WTC11 (cell line): ENCODE measurements around the gene WFS1. TPM values are rescaled to one million over a fixed set of nuclear protein-coding genes. Genes with fewer than 3 reads are reported as not detected.

Source experiments
- ATAC-seq: fragments of 200-7000 bp; cut with Tn5 transposase; 2 replicates; pipeline ENCODE4 v1.10.0; 2021; ENCODE audit warnings: mild to moderate bottlenecking, moderate library complexity
- CTCF ChIA-PET: fragments of 300-600 bp; sonication (Branson Sonifier 250); formaldehyde crosslinking; loops from one replicate; lab custom pipeline; 2021; ENCODE audit warnings: antibody characterized with exemption; lab: Charles Lee
- POLR2A ChIA-PET: fragments of 350-600 bp; sonication (Branson Sonifier 250); formaldehyde crosslinking; loops from one replicate; lab custom pipeline; 2021; ENCODE audit warnings: antibody characterized with exemption; lab: Charles Lee
- DNase-seq: peaks from one replicate; pipeline ENCODE4 v3.0.0; 2021; ENCODE audit warnings: low spot score
- H3K27ac Mint-ChIP-seq: 2 replicates; pipeline ENCODE4 v1.8.0; 2021; ENCODE audit warnings: mixed read lengths
- H3K27me3 Mint-ChIP-seq: 2 replicates; pipeline ENCODE4 v1.8.0; 2021; ENCODE audit warnings: low read depth, mild to moderate bottlenecking, moderate library complexity, mixed read lengths
- H3K36me3 Mint-ChIP-seq: 2 replicates; pipeline ENCODE4 v1.8.0; 2021; ENCODE audit warnings: mixed read lengths
- H3K4me1 Mint-ChIP-seq: 2 replicates; pipeline ENCODE4 v1.8.0; 2022; ENCODE audit warnings: mixed read lengths
- H3K4me3 Mint-ChIP-seq: 2 replicates; pipeline ENCODE4 v1.8.0; 2021; ENCODE audit warnings: mild to moderate bottlenecking, moderate library complexity, mixed read lengths
- H3K9me3 Mint-ChIP-seq: 2 replicates; pipeline ENCODE4 v1.8.0; 2021; ENCODE audit warnings: mixed read lengths
- ATF2 ChIP-seq: sonication (generic); formaldehyde crosslinking; IDR thresholded peaks from 2 replicates; pipeline ENCODE4 v1.8.1; 2022; ENCODE audit warnings: low read depth, missing genetic modification reagents, borderline replicate concordance
- CREB1 ChIP-seq: sonication (generic); formaldehyde crosslinking; IDR thresholded peaks from 2 replicates; pipeline ENCODE4 v1.8.0; 2023; ENCODE audit warnings: mild to moderate bottlenecking, missing genetic modification reagents
- ESRRA ChIP-seq: sonication (generic); formaldehyde crosslinking; IDR thresholded peaks from 2 replicates; pipeline ENCODE4 v1.8.1; 2022; ENCODE audit warnings: mild to moderate bottlenecking, missing genetic modification reagents, borderline replicate concordance
- FOXP1 ChIP-seq: sonication (generic); formaldehyde crosslinking; IDR thresholded peaks from 2 replicates; pipeline ENCODE4 v1.8.0; 2022; ENCODE audit warnings: missing genetic modification reagents, mild to moderate bottlenecking, moderate library complexity, borderline replicate concordance
- GABPB1 ChIP-seq: sonication (generic); formaldehyde crosslinking; IDR thresholded peaks from 2 replicates; pipeline ENCODE4 v1.8.1; 2023; ENCODE audit warnings: mild to moderate bottlenecking, missing genetic modification reagents
- IRF1 ChIP-seq: sonication (generic); formaldehyde crosslinking; IDR thresholded peaks from 2 replicates; pipeline ENCODE4 v1.8.0; 2023; ENCODE audit warnings: missing genetic modification reagents
- KAT7 ChIP-seq: sonication (generic); formaldehyde crosslinking; IDR thresholded peaks from 2 replicates; pipeline ENCODE4 v1.8.1; 2023; ENCODE audit warnings: missing genetic modification reagents, mild to moderate bottlenecking, borderline replicate concordance
- NR1H2 ChIP-seq: sonication (generic); formaldehyde crosslinking; IDR thresholded peaks from 2 replicates; pipeline ENCODE4 v1.9.0; 2021; ENCODE audit warnings: mild to moderate bottlenecking, moderate library complexity, missing genetic modification reagents
- NR3C1 ChIP-seq: sonication (generic); formaldehyde crosslinking; conservative IDR thresholded peaks from 2 replicates; pipeline ENCODE4 v1.8.1; 2023; ENCODE audit warnings: low read depth, mild to moderate bottlenecking, missing genetic modification reagents
- PRRX2 ChIP-seq: fragments of 250-450 bp; sonication (Bioruptor Pico); IDR thresholded peaks from 2 replicates; pipeline ENCODE4 v1.8.0; 2021; ENCODE audit warnings: mild to moderate bottlenecking
- RORB ChIP-seq: fragments of 250-450 bp; sonication (Bioruptor Pico); IDR thresholded peaks from 2 replicates; pipeline ENCODE4 v1.9.0; 2021; ENCODE audit warnings: mild to moderate bottlenecking
- SP1 ChIP-seq: sonication (generic); formaldehyde crosslinking; conservative IDR thresholded peaks from 2 replicates; pipeline ENCODE4 v1.8.1; 2022; ENCODE audit warnings: missing genetic modification reagents
- TEAD1 ChIP-seq: sonication (generic); formaldehyde crosslinking; IDR thresholded peaks from 2 replicates; pipeline ENCODE4 v1.8.0; 2022; ENCODE audit warnings: mild to moderate bottlenecking, missing genetic modification reagents
- USF2 ChIP-seq: sonication (generic); formaldehyde crosslinking; IDR thresholded peaks from 2 replicates; pipeline ENCODE4 v1.8.1; 2023; ENCODE audit warnings: mild to moderate bottlenecking, missing genetic modification reagents, moderate library complexity
- ZBTB43 ChIP-seq: sonication (generic); formaldehyde crosslinking; IDR thresholded peaks from 2 replicates; pipeline ENCODE4 v1.8.1; 2023; ENCODE audit warnings: mild to moderate bottlenecking, missing genetic modification reagents
- ZMAT4 ChIP-seq: fragments of 250-450 bp; sonication (Bioruptor Pico); IDR thresholded peaks from 2 replicates; pipeline ENCODE4 v1.9.0; 2021; ENCODE audit warnings: mild to moderate bottlenecking
- ZNF138 ChIP-seq: sonication (generic); formaldehyde crosslinking; conservative IDR thresholded peaks from 2 replicates; pipeline ENCODE4 v1.8.1; 2022; ENCODE audit warnings: mild to moderate bottlenecking, moderate library complexity, missing genetic modification reagents
- ZNF219 ChIP-seq: sonication (generic); formaldehyde crosslinking; IDR thresholded peaks from 2 replicates; pipeline ENCODE4 v1.8.0; 2023; ENCODE audit warnings: missing genetic modification reagents, mild to moderate bottlenecking, borderline replicate concordance
- ZNF232 ChIP-seq: sonication (generic); formaldehyde crosslinking; IDR thresholded peaks from 2 replicates; pipeline ENCODE4 v1.8.0; 2022; ENCODE audit warnings: mild to moderate bottlenecking, missing genetic modification reagents
- ZNF396 ChIP-seq: fragments of 250-450 bp; sonication (Bioruptor Pico); IDR thresholded peaks from 2 replicates; pipeline ENCODE4 v1.8.0; 2021; ENCODE audit warnings: mild to moderate bottlenecking, moderate library complexity, borderline replicate concordance
- total RNA-seq: library from RNA; stranded (reverse); gene quantifications from 3 replicates; pipeline ENCODE4 v1.2.3, GENCODE V29; 2021
- TF ChIP-seq, protein P1 (sequence below): sonication (generic); formaldehyde crosslinking; conservative IDR thresholded peaks from 2 replicates; pipeline ENCODE4 v1.8.1; 2022; ENCODE audit warnings: mild to moderate bottlenecking, missing genetic modification reagents

The WFS1 gene
- total RNA-seq, 1 experiment from 2014 or later: 34.7 TPM

DNA sequence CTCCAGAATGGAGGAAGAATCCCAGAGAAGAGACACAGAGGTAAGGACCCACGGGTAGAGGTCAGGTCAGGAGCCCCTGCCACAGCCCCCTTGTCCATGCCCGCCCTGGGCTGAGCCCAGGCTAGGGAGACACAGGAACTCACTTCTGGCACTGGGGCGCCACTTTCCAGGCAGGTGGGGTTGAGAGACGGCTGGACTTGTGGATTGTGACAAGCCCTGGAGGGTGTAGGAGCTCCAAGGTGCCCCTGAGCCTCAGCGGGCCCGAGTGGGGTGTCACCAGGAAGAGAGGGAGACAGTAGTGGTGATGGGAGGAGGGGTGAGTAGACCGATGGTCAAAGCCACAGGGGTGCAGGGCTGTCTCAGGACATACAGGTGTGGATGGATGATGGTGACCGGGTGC, 58.9 kb downstream of the WFS1 start (continued):
- TF ChIP-seq ZBTB43 (CRISPR knock-in tag): no peak

- no peak for DNase-seq
- H3K4me1 Mint-ChIP-seq: no peaks in the 10 kb centered on the region
- no peaks in the 10 kb centered on the region; the same call in 1 of the 2 replicates for H3K27me3 Mint-ChIP-seq
- peaks cover 26% of the 10 kb centered on the region for H3K9me3 Mint-ChIP-seq
- H3K36me3 Mint-ChIP-seq: no peaks in the 10 kb centered on the region; the same call in 1 of the 2 replicates
- TF ChIP-seq ZNF219 (CRISPR knock-in tag) (no peak), SP1 (no peak), RORB (CRISPR knock-in tag) (no peak), ZNF138 (CRISPR knock-in tag) (no peak), NR3C1 (CRISPR knock-in tag) (no peak), ZNF396 (no peak), ATF2 (CRISPR knock-in tag) (no peak), CREB1 (CRISPR knock-in tag) (no peak), ZNF232 (CRISPR knock-in tag) (no peak), ESRRA (CRISPR knock-in tag) (no peak), PRRX2 (CRISPR knock-in tag) (no peak), KAT7 (CRISPR knock-in tag) (no peak), FOXP1 (no peak), ZMAT4 (CRISPR knock-in tag) (no peak), USF2 (CRISPR knock-in tag) (no peak), NR1H2 (no peak), TEAD1 (CRISPR knock-in tag) (no peak), IRF1 (no peak), GABPB1 (CRISPR knock-in tag) (no peak)
- TF ChIP-seq, protein P1, sequence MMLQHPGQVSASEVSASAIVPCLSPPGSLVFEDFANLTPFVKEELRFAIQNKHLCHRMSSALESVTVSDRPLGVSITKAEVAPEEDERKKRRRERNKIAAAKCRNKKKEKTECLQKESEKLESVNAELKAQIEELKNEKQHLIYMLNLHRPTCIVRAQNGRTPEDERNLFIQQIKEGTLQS: no peak
- TF ChIP-seq, all 79 proteins: peak for 0
- no peak overlapping the region for H3K27ac Mint-ChIP-seq
- H3K4me3 Mint-ChIP-seq: no peak overlapping the region
- ChIA-PET POLR2A (no interaction called here), CTCF (interaction anchor here (0.6 to 15.7 kb wide), 10 partner anchors 10 to 331 kb away, joined by 3 to 713 read pairs (median 12); partner anchors contain the start of gene WFS1)
- no peak for ATAC-seq
Measured at GRCh38 chr4:6329478-6330383, 60.1 kb downstream of the WFS1 start.
